GM13977 (cell line): ENCODE data around the gene NBR1.

Source experiments
- DNase-seq: peaks from one replicate; pipeline ENCODE4 v3.0.0; 2012; ENCODE audit warnings: low spot score
- CTCF ChIP-seq: IDR thresholded peaks from 2 replicates; pipeline ENCODE4 v1.5.1; 2012; ENCODE audit warnings: mild to moderate bottlenecking, control low read depth; ENCODE audit not compliant: insufficient read depth; ENCODE audit errors: extremely low read depth, missing control alignments
- in situ Hi-C: fragments of 300-500 bp; cut with MboI; formaldehyde crosslinking; loops from one replicate; pipeline ENCODE4 v1.12.0; 2022; ENCODE audit warnings: low sequenced_read_pairs, low pct_unique_long_range_greater_than_20kb, mixed read lengths, inconsistent platforms; ENCODE audit not compliant: unreplicated experiment

The NBR1 gene

DNA sequence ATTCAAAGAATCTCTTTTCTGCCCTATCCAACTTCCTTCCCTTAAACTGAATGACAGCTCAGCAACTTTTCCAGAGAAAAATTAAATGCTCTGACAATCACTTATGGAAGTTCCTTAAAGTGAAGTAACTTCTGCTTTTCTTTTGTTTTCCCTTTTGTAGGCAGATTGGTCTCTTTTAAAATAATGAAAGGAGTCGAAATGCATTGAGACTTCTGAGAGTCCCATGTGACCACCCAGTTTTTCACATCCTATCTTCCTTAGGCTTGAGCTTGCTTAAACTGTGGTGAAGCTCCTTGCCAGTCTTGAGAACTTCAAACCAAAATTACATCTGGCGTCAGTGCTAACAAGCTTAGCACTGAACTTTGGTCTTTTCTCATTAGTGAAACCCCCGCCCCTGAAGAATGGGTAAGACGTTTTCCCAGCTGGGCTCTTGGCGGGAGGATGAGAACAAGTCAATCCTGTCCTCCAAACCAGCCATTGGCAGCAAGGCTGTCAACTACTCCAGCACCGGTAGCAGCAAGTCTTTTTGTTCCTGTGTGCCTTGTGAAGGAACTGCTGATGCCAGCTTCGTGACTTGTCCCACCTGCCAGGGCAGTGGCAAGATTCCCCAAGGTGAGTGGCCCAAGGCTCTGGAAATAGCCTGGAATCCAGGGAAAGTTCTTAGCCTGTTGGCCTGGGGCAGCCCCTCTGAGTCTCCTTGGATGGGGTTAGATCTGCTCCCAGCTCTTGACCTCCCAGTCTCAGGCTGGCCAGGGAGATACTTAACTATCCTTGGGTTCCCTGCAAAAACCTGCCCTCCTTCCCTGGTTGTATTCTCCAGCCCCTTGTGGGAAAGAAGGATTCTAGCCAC lies 41.9 kb downstream of the NBR1 start:
- TF ChIP-seq CTCF, result no peak
- no peak for DNase-seq
- in situ Hi-C loops, result no loop called here

- DNase-seq, result no peak
- in situ Hi-C loops, result no loop called here
- no peak for TF ChIP-seq CTCF
Measured at GRCh38 chr17:43213545-43213944, 42.5 kb downstream of the NBR1 start.

- in situ Hi-C loops, result no loop called here
- no peak for DNase-seq
- TF ChIP-seq CTCF, result no peak
Measured at GRCh38 chr17:43215341-43215740, 44.3 kb downstream of the NBR1 start.

DNA sequence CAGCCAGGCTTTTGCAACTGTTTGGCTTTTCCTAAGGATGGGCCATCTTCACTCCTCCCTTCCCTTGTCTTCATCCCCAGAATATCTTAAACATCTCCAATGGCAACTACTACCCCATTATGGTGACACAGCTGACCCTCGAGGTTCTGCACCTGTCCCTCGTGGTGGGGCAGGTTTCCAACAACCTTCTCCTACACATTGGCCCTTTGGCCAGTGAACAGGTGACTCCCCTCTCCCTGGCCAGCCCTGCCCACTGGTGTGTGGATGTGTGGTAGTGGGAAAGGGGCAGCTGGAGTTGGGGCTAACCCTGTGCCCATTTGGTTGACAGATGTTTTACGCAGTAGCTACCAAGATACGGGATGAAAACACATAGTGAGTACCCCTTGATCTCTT lies 45.4 kb downstream of the NBR1 start:
- in situ Hi-C loops, result no loop called here
- DNase-seq, result no peak
- TF ChIP-seq CTCF, result no peak

DNA sequence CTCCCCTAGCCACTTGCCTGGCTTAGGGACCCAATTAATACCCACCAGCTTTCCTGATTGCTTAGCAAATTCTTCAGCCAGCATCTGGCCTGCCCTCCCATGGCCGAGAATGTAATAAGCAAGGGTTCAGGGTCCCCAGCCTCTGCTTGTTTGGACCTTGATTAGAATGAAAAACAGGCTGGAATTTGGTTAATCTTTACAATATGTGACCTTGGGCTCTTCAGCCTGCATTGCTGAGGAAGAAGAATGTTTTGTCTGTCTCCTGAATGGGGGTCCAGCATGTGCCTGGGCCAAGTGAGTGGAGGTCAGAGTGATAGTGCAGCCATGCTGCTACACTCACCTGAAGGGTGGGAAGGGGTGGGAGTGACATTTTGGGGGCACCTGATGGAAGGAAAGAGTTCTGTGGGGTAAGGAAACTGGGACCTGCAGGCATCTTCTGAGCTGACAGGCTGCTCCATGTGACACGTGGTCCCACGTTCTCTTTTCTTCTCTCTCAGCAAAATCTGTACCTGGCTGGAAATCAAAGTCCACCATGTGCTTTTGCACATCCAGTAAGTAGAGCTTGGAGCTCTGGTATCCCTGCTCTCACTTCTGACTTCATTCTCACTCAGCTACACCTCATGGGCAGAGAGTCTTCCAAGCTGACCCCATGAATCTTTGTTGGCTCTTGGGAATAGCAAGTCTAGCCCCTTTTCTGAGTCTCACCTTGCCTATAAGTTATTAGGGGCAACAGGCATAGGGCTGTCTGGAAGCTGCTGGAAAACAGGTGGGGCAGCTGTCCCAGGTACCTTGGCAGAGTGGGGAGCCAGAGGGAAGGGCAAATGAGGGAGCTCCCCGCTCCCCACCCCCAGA lies 46.0 kb downstream of the NBR1 start:
- no peak for TF ChIP-seq CTCF
- in situ Hi-C loops, result no loop called here
- no peak for DNase-seq

GRCh38 chr17:43217614-43218087 lies 46.6 kb downstream of the NBR1 start:
- DNase-seq, result no peak
- TF ChIP-seq CTCF, result no peak
- in situ Hi-C loops, result no loop called here
